Mucosa of descending colon (tissue), 3 donors: Measurements from ENCODE around the gene MAML3. TPM values are rescaled to one million over a fixed set of nuclear protein-coding genes. Genes with fewer than 3 reads are reported as not detected.
A peak's percentile ranks its signal among the peaks of the same experiment; 100 is the strongest.

Source experiments
- ATAC-seq: fragments of 200-7000 bp; cut with Tn5 transposase; one replicate; pipeline ENCODE4 v1.9.1; 2020; ENCODE audit warnings: mild to moderate bottlenecking, moderate library complexity
- DNase-seq, 3 donors: peaks; one replicate each; pipeline ENCODE4 v3.0.0-alpha.2; 2020
- H3K36me3 ChIP-seq: fragments of 200-600 bp; one replicate; pipeline ENCODE4 v1.8.0; 2021; ENCODE audit warnings: low read depth, mild to moderate bottlenecking
- H3K4me1 ChIP-seq: fragments of 200-600 bp; one replicate; pipeline ENCODE4 v1.8.0; 2021; ENCODE audit warnings: low read depth, mild to moderate bottlenecking
- H3K4me3 ChIP-seq: fragments of 200-600 bp; one replicate; pipeline ENCODE4 v1.8.0; 2021; ENCODE audit warnings: mild to moderate bottlenecking
- H3K9me3 ChIP-seq: fragments of 200-600 bp; one replicate; pipeline ENCODE4 v1.8.0; 2021; ENCODE audit warnings: mild to moderate bottlenecking
- intact Hi-C, 2 donors: fragments of 100-400 bp; cut with DNase I in 1 of 2; cut with micrococcal nuclease in 1 of 2; formaldehyde crosslinking; loops; one replicate each; pipeline versions ENCODE4 v1.11.0 to v1.11.1; 2022; cut with DNase I, micrococcal nuclease
- total RNA-seq, 3 donors: library from RNA; stranded (reverse); fragmentation: NEBNext Ultra II Directional in 2 of 3; extraction: Animal tissue kit (Norgen Biotek cat#: 25700) in 2 of 3; gene quantifications; one replicate each; pipeline versions ENCODE4 v1.2.1 to v1.2.4, GENCODE V29; 2021 to 2023
- TF ChIP-seq, protein P1 (sequence below): fragments of 200-600 bp; IDR thresholded peaks from one replicate; pipeline ENCODE4 v1.8.0; 2022; ENCODE audit warnings: antibody characterized with exemption, mild to moderate bottlenecking
- donor health status: DM: no; HTN: no; CAD: no; lungs with moderate emphysema.
- donor health status: DM: no; HTN: no; CAD: no.
- donor health status: DM: no; HTN: yes; CAD: no.

The MAML3 gene
- total RNA-seq, 3 donors from 2014 or later, result 10.4 to 23.5 (median 14.8) TPM

DNA sequence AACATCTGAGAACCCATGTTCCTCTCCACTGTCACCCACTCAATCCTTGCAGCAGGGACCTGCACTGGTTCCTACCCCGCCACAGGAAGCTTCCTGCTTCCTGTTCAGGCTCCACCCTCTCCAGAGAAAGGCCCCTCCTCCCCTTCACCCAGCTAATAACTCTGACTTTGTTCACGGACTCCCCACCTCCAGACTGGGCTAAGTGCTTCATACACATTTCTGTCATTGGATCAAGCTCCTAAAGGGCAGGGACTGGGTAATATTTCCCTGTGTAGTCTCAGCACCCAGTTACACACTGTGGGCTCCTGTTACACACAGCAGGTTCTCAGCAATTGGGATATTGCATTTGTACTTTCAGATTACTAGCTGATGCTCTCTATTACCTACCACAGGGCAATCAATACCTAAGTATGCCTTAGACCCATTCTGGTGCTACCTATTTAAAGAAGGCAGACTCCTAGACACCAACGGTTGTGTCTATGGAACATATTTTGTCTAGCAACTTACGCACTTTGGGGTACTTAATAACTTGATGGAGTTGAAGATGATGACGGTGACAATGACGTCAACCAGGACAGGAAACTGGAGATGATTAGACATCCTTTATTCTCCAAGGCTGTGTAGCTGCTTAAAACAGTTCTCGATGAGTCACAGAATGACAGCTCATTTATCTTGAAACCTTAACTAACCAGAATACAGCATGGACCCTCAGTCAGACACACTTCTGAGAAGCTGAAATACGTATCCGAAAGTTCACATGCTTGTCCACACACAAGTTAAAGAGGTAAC is 58.1 kb downstream of the MAML3 start:
- Histone ChIP-seq H3K4me3 (no peak overlapping the region), H3K4me1 (peaks cover 20% of the 10 kb centered on the region), H3K36me3 (no peaks in the 10 kb centered on the region), H3K9me3 (no peaks in the 10 kb centered on the region)
- intact Hi-C loops, result no loop called here
- DNase-seq, result peak in 2 of 3 donors; percentile 35 to 43
- TF ChIP-seq, protein P1, sequence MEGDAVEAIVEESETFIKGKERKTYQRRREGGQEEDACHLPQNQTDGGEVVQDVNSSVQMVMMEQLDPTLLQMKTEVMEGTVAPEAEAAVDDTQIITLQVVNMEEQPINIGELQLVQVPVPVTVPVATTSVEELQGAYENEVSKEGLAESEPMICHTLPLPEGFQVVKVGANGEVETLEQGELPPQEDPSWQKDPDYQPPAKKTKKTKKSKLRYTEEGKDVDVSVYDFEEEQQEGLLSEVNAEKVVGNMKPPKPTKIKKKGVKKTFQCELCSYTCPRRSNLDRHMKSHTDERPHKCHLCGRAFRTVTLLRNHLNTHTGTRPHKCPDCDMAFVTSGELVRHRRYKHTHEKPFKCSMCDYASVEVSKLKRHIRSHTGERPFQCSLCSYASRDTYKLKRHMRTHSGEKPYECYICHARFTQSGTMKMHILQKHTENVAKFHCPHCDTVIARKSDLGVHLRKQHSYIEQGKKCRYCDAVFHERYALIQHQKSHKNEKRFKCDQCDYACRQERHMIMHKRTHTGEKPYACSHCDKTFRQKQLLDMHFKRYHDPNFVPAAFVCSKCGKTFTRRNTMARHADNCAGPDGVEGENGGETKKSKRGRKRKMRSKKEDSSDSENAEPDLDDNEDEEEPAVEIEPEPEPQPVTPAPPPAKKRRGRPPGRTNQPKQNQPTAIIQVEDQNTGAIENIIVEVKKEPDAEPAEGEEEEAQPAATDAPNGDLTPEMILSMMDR, result no peak
- ATAC-seq, result peak; percentile 49

DNA sequence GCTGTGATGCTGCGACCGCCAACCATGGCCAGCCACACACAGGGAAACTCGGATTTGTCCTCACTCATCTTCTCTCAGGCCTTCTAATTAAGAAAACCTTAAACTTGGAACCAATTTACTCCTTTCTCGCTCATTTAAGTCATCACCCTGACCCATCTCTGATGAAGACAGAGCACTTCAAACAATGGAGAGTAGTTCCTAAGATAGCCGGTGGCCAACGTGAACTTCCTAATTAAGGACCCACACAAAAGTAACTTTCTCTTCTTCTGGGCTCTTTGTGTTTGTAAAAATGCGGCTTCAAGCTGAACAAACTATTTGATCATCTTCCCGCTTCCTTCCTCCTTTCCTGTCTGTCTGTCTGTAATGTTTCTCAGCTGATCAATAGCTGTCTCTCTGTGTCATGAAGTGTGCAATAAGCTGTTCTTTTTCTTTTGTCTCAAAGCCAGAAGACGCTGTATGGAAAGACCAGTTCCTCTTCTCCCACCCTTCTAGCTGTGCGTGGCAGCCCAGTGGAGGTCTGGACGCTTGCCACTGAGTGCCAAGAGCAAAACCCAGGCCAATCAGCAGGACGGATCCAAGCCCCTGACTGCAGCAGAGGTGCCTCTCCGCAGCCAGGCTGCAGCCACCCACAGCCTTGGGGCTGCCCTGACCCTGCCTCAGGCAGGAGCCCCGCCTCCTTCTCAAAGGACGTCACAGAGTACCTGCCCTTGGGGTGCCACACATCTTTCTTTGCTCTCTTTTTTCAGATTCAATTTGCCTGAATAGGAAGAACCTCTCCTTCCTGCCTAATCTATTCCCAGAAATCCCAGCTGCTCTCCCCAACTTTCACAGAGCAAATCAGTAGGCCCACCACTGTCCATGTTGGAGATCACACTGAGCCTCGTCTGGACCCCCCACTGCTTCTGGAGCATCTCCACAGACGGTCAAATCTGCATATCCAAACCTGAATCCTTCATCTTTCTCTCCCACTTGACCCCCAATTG is 59.3 kb downstream of the MAML3 start:
- Histone ChIP-seq H3K4me1 (peaks cover 20% of the 10 kb centered on the region), H3K4me3 (no peak overlapping the region), H3K36me3 (no peaks in the 10 kb centered on the region), H3K9me3 (no peaks in the 10 kb centered on the region)
- ATAC-seq (peak; percentile 46), DNase-seq (peak; percentile 48 to 83 (median 59))
- TF ChIP-seq, protein P1, result no peak
- intact Hi-C loops, result no loop called here

DNA sequence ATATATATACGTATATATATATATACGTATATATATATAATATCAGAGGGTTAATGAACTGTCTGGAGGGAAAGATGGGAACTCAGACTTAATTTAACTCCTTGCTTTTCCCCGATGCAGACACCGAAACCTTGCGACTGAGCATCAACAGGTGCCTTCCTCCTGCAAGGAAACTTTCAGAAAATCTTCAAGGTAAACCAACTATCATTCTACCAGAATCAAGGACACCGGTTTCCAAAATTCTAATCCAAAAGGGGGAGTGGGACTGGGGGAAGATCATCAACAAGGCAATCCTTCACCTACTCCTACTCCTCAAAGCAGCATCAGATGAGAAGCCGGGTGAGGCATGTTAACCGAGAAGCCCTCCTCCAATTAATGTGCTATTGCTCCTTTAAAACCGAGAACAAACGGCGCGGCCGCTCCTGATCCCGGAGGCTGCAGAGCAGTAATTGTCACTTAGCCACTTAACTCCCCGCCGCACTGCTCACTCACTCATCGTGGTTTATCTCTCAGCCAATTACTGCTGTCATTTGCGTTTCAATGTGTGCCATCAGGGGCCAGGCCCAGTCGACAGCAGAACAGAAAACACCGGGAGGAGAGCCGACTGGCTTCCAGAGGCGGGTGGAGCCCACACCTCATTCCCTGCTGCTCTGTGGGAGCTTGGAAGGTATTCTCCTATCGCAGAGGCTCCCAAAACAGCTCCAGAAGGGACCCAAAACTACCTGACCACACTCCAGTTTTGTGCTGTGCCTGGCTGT is 61.7 kb downstream of the MAML3 start:
- intact Hi-C loops, result no loop called here
- TF ChIP-seq, protein P1, result no peak
- peak; percentile 79 for ATAC-seq
- peak; percentile 62 to 67 (median 65) for DNase-seq
- Histone ChIP-seq H3K9me3 (no peaks in the 10 kb centered on the region), H3K36me3 (no peaks in the 10 kb centered on the region), H3K4me3 (no peak overlapping the region), H3K4me1 (peaks cover 20% of the 10 kb centered on the region)

DNA sequence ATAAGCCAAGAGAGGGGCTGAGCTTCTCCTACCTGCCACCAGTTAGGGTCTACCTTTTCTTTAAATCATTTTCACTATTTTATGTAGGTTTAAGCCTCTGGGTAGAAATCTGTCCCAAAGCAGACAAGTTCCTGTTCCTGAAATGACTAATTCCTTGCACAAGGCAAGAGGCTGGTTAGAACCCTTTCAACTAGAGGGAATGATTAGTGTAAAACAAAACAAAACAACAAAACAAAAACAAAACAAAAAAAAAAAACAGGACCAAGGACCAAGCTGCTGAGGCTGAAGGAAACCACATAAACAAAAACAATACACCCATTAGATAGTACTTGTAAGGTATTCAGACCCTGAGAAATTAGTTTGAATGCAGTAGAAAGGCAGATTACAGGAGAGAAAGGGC is 62.7 kb downstream of the MAML3 start:
- H3K9me3 ChIP-seq, result no peaks in the 10 kb centered on the region
- DNase-seq, result no peak
- H3K36me3 ChIP-seq, result no peaks in the 10 kb centered on the region
- TF ChIP-seq, protein P1, result no peak
- ATAC-seq, result no peak
- H3K4me1 ChIP-seq, result peaks cover 20% of the 10 kb centered on the region
- no peak overlapping the region for H3K4me3 ChIP-seq
- intact Hi-C loops, result no loop called here

DNA sequence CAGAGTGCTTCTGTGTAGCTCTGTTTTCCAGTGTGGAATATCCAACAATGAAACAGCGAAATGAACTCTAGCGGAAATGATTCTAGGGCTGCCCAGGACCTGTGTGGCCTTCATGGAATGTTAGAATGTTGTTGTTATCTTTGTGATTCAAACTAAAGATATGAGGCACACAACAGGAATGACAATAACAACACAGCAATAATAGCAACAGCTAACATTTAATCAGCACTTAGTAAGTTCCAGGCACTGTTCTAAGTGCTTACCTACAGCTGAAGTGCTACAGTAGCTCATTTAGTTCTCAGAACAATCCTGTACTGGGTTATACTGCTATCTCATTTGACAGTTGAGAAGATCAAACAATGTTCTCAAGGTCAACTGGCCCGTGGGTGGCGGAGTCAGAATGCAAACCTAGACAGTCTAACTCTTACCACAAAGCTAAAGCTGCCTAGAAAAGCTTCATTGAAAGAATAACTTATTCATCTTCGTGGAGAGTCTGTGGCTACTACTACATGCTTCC is 63.7 kb downstream of the MAML3 start:
- ATAC-seq (no peak), DNase-seq (no peak)
- TF ChIP-seq, protein P1, result no peak
- Histone ChIP-seq H3K9me3 (no peaks in the 10 kb centered on the region), H3K4me3 (no peak overlapping the region), H3K36me3 (no peaks in the 10 kb centered on the region), H3K4me1 (peaks cover 17% of the 10 kb centered on the region)
- intact Hi-C loops, result no loop called here
